Fibroblast of peridontal ligament (primary cell): ENCODE data around the gene GOLGA8B.
"Not testable (repeated sequence)": the region's sequence is repeated elsewhere in the genome, so short reads cannot be mapped to it uniquely, and the experiment has no call there.

Experiments used
- DNase-seq: peaks from one replicate; pipeline ENCODE4 v3.0.0-alpha.2; 2010; ENCODE audit errors: extremely low read depth

GOLGA8B gene

GRCh38 chr15:34598799-34599585 is 15.5 kb upstream of the GOLGA8B start:
- no peak for DNase-seq

DNA sequence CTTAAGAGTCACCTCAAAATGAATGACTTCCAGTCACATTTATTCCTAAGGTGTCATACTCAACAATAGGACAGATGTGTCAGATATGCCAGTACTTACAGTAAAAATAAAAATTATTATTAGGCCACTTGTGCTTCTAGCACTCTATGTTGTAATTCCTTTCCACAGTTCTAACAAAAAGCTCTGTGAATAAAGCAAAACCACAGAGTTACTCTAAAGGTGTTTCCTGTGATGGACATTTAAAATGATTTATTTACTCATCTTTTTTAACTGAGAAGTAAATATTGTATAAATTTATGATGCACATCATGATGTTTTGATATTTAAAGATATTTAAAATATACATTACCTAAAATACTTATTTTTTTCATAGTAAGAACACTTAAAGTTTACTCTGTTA is 13.9 kb upstream of the GOLGA8B start:
- DNase-seq = no peak

DNA sequence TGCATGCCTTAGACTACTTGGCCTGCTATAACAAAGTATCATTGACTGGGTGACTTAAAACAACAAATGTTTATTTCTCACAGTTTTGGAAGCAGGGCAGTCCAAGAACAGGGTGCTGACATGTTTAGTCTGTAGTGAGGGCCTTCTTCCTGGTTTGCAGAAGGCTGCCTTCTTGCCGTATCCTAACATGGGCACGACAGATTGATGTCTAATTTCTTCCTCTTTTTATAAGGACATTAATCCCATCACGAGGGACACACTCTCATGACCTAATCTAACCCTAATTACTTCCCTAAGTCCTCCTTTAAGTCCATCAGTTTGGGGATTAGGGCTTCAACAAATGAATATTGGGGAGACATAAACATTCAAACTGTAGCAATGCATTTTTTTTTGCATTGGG is 10.9 kb upstream of the GOLGA8B start:
- no peak for DNase-seq

GRCh38 chr15:34591306-34591705 is 7.9 kb upstream of the GOLGA8B start:
- DNase-seq = no peak

GRCh38 chr15:34588046-34588674 is 4.7 kb upstream of the GOLGA8B start:
- peak; percentile 91 for DNase-seq

DNA sequence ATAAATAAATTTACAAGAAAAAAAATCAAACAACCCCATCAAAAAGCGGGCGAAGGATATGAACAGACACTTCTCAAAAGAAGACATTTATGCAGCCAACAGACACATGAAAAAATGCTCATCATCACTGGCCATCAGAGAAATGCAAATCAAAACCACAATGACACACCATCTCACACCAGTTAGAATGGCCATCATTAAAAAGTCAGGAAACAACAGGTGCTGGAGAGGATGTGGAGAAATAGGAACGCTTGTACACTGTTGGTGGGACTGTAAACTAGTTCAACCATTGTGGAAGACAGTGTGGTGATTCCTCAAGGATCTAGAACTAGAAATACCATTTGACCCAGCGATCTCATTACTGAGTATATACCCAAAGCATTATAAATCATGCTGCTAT is 2.5 kb upstream of the GOLGA8B start:
- not testable (repeated sequence) for DNase-seq

DNA sequence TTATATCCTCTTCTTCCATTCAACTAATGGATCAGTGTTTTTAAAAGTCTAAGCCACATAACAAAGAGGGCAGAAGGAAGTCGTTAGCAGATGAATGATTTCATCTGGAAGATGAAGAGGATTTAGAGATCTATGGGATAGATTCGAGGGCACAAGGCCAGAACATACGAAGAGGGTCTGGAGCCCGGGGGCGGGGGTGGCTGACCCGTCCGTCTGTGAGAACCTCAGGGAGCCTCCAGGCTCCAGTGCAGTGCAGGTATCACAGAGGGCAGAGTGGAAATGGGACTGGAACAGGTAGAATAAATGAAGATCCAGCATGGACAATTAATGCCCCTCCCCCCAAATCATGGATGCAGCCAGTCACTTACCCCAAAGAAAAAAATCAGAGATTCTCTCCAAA is 1.5 kb upstream of the GOLGA8B start:
- DNase-seq = no peak

- DNase-seq = no peak
These were observed 848 bp upstream of the GOLGA8B start for GRCh38 chr15:34584330-34584668.

DNA sequence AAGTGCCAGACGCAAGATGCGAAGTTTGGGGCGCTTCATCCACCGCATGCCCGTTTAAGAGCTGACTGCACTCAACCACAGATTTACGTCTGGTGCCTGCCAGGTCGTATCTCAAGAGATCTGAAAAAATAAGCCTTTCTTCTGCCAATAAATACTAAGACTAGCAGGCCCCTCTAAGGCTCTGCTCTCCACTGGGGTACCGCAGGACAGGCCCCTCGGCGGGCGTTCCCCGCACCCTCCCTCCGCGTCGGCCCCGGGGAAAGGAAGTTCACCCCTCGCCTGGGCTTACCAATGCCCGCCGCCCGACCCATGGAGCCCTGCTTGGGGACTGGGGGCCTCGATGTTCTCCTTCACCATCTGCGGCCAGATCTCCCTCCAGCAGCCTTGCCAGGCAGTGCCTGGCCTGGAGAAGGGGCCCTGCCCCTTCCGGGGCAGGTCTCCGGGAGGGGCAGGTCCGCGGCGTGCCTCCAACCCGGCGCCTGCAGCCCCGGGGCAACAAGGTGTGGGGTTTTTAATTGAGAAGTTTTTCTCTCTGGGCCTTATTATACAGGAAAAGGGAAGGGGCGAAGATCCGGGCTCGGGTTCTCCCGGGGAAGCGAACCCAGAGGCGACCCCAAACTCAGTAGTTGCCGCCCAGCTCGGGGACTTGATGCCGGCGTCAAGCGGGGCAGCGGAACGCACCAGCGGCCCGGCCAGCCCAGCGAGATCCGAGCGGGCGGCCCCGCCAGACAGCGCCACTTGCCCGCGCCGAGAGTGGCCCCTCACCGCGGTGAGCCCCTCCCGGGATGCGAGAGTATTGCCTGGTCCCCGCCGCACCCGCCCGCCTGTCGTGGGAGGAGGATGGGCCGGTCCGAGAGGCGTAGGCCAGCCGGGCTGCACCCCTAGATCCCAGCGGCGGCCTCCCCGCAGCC is 735 bp downstream of the GOLGA8B start:
- DNase-seq = peak; percentile 11

DNA sequence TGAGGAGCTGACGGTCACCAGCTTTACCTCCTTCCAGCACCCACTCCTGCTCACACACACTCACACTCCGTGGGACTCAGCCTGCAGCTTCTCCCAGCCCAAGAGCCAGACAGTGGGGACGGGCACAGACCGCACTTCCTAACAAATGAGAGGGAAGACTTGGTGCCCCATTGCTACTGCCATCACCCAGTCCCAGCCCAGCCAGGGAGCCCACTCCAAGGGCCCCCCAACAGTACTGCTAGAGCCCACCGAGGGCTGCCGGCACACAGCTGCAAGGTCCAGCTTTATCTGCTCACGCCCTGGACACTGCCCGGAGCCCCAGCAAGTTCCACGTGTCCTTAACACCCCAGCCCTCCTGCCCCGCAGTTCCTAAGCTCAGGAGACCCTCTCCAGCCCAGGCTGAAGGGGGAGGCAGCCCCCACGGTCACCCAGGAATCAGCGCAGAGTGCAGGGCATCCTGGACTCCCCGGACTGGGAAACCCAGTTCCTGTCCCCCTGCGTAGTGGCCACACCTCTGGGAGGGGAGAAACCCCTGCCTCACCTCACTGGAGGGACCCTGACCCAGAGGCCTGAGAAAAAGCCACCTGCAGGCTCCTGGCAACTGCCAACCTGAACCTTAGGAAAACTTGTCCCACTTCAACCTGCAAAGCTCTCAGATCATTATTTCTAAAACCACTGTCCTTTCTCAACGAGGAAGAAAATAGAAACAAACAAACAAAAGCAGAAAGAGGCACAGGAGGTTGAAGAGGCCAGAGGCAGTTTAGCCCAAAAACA is 1.6 kb downstream of the GOLGA8B start:
- not testable (repeated sequence) for DNase-seq

DNA sequence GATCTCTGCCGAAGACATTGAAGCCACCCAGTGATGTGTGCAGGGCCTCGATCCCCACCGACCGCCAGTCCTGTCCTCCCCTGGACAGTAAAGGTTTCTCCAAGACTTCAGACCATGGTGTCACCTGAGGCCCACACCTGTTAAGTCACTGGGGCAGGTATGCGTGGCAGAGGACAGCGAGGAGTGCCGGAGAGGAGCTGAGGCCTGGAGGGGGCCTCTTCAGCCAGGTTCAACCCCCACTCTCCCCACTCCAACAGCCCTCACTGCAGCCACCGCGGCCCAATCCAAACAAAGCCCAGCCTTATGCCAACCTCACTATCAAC is 2.4 kb downstream of the GOLGA8B start:
- no peak for DNase-seq

- DNase-seq = not testable (repeated sequence)
These were observed 3.0 kb downstream of the GOLGA8B start for GRCh38 chr15:34580251-34581042.

GRCh38 chr15:34578283-34578674 is 5.2 kb downstream of the GOLGA8B start:
- DNase-seq = no peak

GRCh38 chr15:34577658-34578282 is 5.7 kb downstream of the GOLGA8B start:
- DNase-seq = peak; percentile 12

GRCh38 chr15:34575035-34575434 is 8.4 kb downstream of the GOLGA8B start:
- not testable (repeated sequence) for DNase-seq

- not testable (repeated sequence) for DNase-seq
These were observed 10.5 kb downstream of the GOLGA8B start for GRCh38 chr15:34572921-34573320.

DNA sequence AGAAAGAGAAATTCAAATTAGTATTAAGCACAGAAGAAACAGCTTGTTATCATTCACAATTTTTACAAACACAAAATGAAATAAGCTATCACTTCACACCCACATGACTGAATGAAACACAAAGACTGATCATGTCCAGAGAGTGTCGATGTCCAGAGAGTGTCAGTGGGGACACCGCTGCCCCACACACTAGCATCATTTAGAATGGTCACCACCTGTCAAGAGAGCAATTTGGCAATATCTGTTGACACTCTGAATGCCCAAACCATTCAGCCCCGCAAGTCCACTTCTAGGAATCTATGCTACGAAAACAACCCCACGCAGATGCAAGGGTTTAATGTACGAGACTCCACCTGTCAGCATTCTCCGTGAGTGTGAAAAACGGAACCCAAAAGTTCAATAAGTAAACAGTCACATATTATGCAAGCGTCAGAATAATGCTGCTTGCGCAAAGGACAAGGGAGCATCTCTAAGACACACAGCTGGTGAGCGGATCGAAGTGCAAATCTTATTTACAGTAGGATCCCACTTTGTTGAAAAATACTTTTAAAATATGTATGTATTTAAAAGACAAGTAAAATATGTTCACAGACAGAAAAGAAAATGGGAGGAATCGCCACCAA is 11.3 kb downstream of the GOLGA8B start:
- DNase-seq = not testable (repeated sequence)

DNA sequence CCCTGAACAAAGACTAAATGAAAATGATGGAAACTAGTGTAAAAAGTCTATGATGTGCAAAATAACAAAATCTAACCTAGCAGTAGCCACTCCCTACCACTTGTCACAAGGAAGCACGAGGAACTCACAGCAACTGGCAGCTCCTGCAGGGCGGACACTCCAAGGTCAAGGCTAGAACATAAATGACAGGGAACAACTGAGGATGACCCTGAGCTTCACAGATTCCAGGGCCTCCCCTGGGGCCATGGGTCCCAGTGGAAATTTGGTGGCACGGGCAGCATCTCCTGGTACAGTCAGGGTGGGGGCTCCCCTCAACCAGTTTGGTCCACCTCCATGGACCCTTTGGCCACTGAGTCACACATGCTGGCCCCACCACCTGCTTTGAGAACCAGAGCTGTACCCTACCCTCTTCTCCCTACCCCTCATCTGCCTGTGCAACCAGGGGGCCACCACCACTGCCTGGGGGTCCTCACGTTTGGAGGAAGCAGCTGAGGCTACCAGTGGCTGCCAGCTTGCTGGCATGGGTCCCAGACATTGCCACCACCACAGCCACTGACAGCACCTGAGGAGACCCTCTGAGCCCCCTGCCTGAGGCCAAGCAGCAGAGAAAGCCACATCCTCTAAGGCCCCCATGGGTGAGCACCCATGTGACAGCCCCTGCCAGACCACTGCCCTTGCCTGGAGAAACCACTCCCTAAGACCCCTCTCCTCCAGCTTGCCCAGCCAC is 13.6 kb downstream of the GOLGA8B start:
- DNase-seq = not testable (repeated sequence)

DNA sequence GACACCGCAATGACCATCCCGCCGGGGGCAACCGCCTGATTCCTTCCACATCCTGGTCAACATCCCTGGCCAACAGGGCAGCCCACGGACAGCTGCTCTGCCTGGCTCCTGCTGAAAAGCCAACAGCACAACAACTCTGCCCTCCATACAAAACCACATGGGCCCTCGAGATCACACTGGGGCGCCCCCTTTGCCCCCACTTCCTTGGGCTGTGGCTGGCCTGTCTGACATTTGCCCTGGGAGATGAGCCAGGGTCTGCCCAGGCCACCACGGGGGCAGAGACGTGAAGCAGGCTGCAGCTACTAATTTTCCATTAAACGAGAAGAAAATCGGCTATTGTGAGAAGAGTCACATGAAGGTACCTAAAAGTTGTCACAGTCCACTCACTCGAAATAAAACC is 16.3 kb downstream of the GOLGA8B start:
- DNase-seq = not testable (repeated sequence)
